Stimulated activated CD4-positive, alpha-beta T cell treated with anti-CD3 and anti-CD28 coated beads, Interleukin-4, amount 100 ng/mL, for 24 hours (primary cell): Measurements from ENCODE around the gene RGPD3.
"Not testable (repeated sequence)": the region's sequence is repeated elsewhere in the genome, so short reads cannot be mapped to it uniquely, and the experiment has no call there.

Experiments used
- DNase-seq: peaks from one replicate; pipeline ENCODE4 v3.0.0-alpha.2; 2020

RGPD3 gene

GRCh38 chr2:106468107-106468506 lies at the start of gene RGPD3:
RGPD3 (minus strand) TSS chr2:106468413; CDS start chr2:106468288, 125 bp downstream.
- DNase-seq: not testable (repeated sequence)

GRCh38 chr2:106517329-106517728 lies 49.1 kb upstream of the RGPD3 start:
- DNase-seq: no peak

GRCh38 chr2:106516864-106517263 lies 48.7 kb upstream of the RGPD3 start:
- DNase-seq: no peak

GRCh38 chr2:106516436-106516835 lies 48.2 kb upstream of the RGPD3 start:
- DNase-seq: no peak

GRCh38 chr2:106514827-106515226 lies 46.6 kb upstream of the RGPD3 start:
- DNase-seq: not testable (repeated sequence)

GRCh38 chr2:106513391-106513790 lies 45.2 kb upstream of the RGPD3 start:
- not testable (repeated sequence) for DNase-seq

- not testable (repeated sequence) for DNase-seq
These were observed 43.7 kb upstream of the RGPD3 start for GRCh38 chr2:106511934-106512333.

- DNase-seq: peak; percentile 30
These were observed 43.3 kb upstream of the RGPD3 start for GRCh38 chr2:106511476-106511901.

GRCh38 chr2:106510791-106511190 lies 42.6 kb upstream of the RGPD3 start:
- DNase-seq: not testable (repeated sequence)

GRCh38 chr2:106509374-106509770 lies 41.2 kb upstream of the RGPD3 start:
- not testable (repeated sequence) for DNase-seq

- DNase-seq: not testable (repeated sequence)
These were observed 40.6 kb upstream of the RGPD3 start for GRCh38 chr2:106508660-106509373.

- not testable (repeated sequence) for DNase-seq
These were observed 37.9 kb upstream of the RGPD3 start for GRCh38 chr2:106506002-106506687.

- not testable (repeated sequence) for DNase-seq
These were observed 36.6 kb upstream of the RGPD3 start for GRCh38 chr2:106504787-106505186.

- not testable (repeated sequence) for DNase-seq
These were observed 36.0 kb upstream of the RGPD3 start for GRCh38 chr2:106504192-106504591.

GRCh38 chr2:106502351-106502750 lies 34.1 kb upstream of the RGPD3 start:
- not testable (repeated sequence) for DNase-seq

GRCh38 chr2:106500350-106500749 lies 32.1 kb upstream of the RGPD3 start:
- not testable (repeated sequence) for DNase-seq

- not testable (repeated sequence) for DNase-seq
These were observed 30.3 kb upstream of the RGPD3 start for GRCh38 chr2:106498549-106498948.

- not testable (repeated sequence) for DNase-seq
These were observed 24.7 kb upstream of the RGPD3 start for GRCh38 chr2:106492913-106493312.

- not testable (repeated sequence) for DNase-seq
These were observed 24.2 kb upstream of the RGPD3 start for GRCh38 chr2:106492399-106492798.

- DNase-seq: not testable (repeated sequence)
These were observed 21.5 kb upstream of the RGPD3 start for GRCh38 chr2:106489701-106490100.

- DNase-seq: not testable (repeated sequence)
These were observed 19.4 kb upstream of the RGPD3 start for GRCh38 chr2:106487386-106488191.

GRCh38 chr2:106486551-106487385 lies 18.6 kb upstream of the RGPD3 start, which contains the start of gene CD8B2:
CD8B2 (plus strand) TSS chr2:106487364; CDS start chr2:106487427, 63 bp downstream.
- DNase-seq: not testable (repeated sequence)
